Osteocyte (in vitro differentiated cells): Measurements from ENCODE around the gene E2F3. TPM values are rescaled to one million over a fixed set of nuclear protein-coding genes. Genes with fewer than 3 reads are reported as not detected.

ENCODE experiments used
- DNase-seq: peaks from one replicate; pipeline ENCODE4 v3.0.0; 2021; ENCODE audit warnings: mixed read lengths; ENCODE audit not compliant: unreplicated experiment; ENCODE audit errors: extremely low spot score
- H3K27ac Mint-ChIP-seq: one replicate; pipeline ENCODE4 v1.8.0; 2021; ENCODE audit warnings: mild to moderate bottlenecking, mixed read lengths; ENCODE audit not compliant: unreplicated experiment
- H3K27me3 Mint-ChIP-seq: one replicate; pipeline ENCODE4 v1.8.0; 2021; ENCODE audit warnings: mixed read lengths; ENCODE audit not compliant: unreplicated experiment
- H3K36me3 Mint-ChIP-seq: one replicate; pipeline ENCODE4 v1.8.0; 2021; ENCODE audit warnings: mixed read lengths; ENCODE audit not compliant: unreplicated experiment
- H3K4me1 Mint-ChIP-seq: one replicate; pipeline ENCODE4 v1.8.0; 2021; ENCODE audit warnings: mixed read lengths; ENCODE audit not compliant: unreplicated experiment
- H3K4me3 Mint-ChIP-seq: one replicate; pipeline ENCODE4 v1.8.0; 2021; ENCODE audit warnings: mild to moderate bottlenecking, moderate library complexity, mixed read lengths; ENCODE audit not compliant: unreplicated experiment
- H3K9me3 Mint-ChIP-seq: one replicate; pipeline ENCODE4 v1.8.0; 2021; ENCODE audit warnings: mixed read lengths; ENCODE audit not compliant: unreplicated experiment
- CTCF ChIP-seq: fragments of 200-600 bp; sonication (generic); IDR thresholded peaks from 2 replicates; pipeline ENCODE4 v1.5.0; 2021; ENCODE audit warnings: antibody characterized with exemption, mild to moderate bottlenecking, moderate library complexity
- total RNA-seq: library from RNA; stranded (reverse); gene quantifications from 2 replicates; pipeline ENCODE4 v1.2.1, GENCODE V29; 2021

Gene E2F3
- total RNA-seq, 1 donor from 2014 or later, result 12.0 TPM

- Mint-ChIP-seq H3K4me1 (no peaks in the 10 kb centered on the region), H3K9me3 (no peaks in the 10 kb centered on the region)
- no peak for DNase-seq
These were observed 39.1 kb upstream of the E2F3 start for GRCh38 chr6:20362623-20363022.

GRCh38 chr6:20364327-20364726 is 37.4 kb upstream of the E2F3 start:
- H3K4me3 Mint-ChIP-seq, result no peak overlapping the region
- no peak for TF ChIP-seq CTCF
- no peaks in the 10 kb centered on the region for H3K27me3 Mint-ChIP-seq
- no peaks in the 10 kb centered on the region for H3K9me3 Mint-ChIP-seq
- H3K27ac Mint-ChIP-seq, result no peak overlapping the region
- no peaks in the 10 kb centered on the region for H3K36me3 Mint-ChIP-seq
- DNase-seq, result no peak
- H3K4me1 Mint-ChIP-seq, result no peaks in the 10 kb centered on the region

More at GRCh38 chr6:20362623-20363022, 39.1 kb upstream of the E2F3 start:
- no peaks in the 10 kb centered on the region for H3K36me3 Mint-ChIP-seq
- H3K27ac Mint-ChIP-seq, result no peak overlapping the region
- H3K4me3 Mint-ChIP-seq, result no peak overlapping the region
- TF ChIP-seq CTCF, result no peak
- H3K27me3 Mint-ChIP-seq, result no peaks in the 10 kb centered on the region

GRCh38 chr6:20365456-20365855 is 36.2 kb upstream of the E2F3 start:
- DNase-seq, result no peak
- no peaks in the 10 kb centered on the region for H3K9me3 Mint-ChIP-seq
- H3K4me1 Mint-ChIP-seq, result no peaks in the 10 kb centered on the region
- TF ChIP-seq CTCF, result no peak
- no peaks in the 10 kb centered on the region for H3K36me3 Mint-ChIP-seq
- H3K27me3 Mint-ChIP-seq, result no peaks in the 10 kb centered on the region
- H3K27ac Mint-ChIP-seq, result no peak overlapping the region
- H3K4me3 Mint-ChIP-seq, result no peak overlapping the region

GRCh38 chr6:20366082-20366830 is 35.4 kb upstream of the E2F3 start:
- Mint-ChIP-seq H3K4me1 (no peaks in the 10 kb centered on the region), H3K9me3 (no peaks in the 10 kb centered on the region), H3K36me3 (no peaks in the 10 kb centered on the region)

More at GRCh38 chr6:20366082-20366830, 35.4 kb upstream of the E2F3 start:
- Mint-ChIP-seq H3K4me3 (no peak overlapping the region), H3K27me3 (no peaks in the 10 kb centered on the region), H3K27ac (no peak overlapping the region)
- no peak for TF ChIP-seq CTCF
- no peak for DNase-seq
